Hepatocyte (in vitro differentiated cells): Measurements from ENCODE around the gene HAND1. TPM values are rescaled to one million over a fixed set of nuclear protein-coding genes. Genes with fewer than 3 reads are reported as not detected.
"Not testable (repeated sequence)": the region's sequence is repeated elsewhere in the genome, so short reads cannot be mapped to it uniquely, and the experiment has no call there.

Experiments
- DNase-seq: peaks from one replicate; pipeline ENCODE4 v3.0.0-alpha.2; 2016; ENCODE audit warnings: low spot score
- H2AFZ ChIP-seq: fragments of 200-600 bp; sonication (generic); 2 replicates; pipeline ENCODE4 v1.6.0; 2016; ENCODE audit warnings: antibody characterized with exemption, mild to moderate bottlenecking
- H3K27ac ChIP-seq: fragments of 200-600 bp; sonication (generic); 2 replicates; pipeline ENCODE4 v1.5.1; 2016; ENCODE audit warnings: mild to moderate bottlenecking
- H3K27me3 ChIP-seq: fragments of 200-600 bp; sonication (generic); 2 replicates; pipeline ENCODE4 v1.6.1; 2016
- H3K36me3 ChIP-seq: fragments of 200-600 bp; sonication (generic); replicated peaks from 2 replicates; pipeline ENCODE4 v1.5.1; 2016; ENCODE audit warnings: low read depth; ENCODE audit not compliant: insufficient read depth
- H3K4me1 ChIP-seq: fragments of 200-600 bp; sonication (generic); 2 replicates; pipeline ENCODE4 v1.5.1; 2016; ENCODE audit warnings: mild to moderate bottlenecking, moderate library complexity; ENCODE audit not compliant: insufficient read depth
- H3K4me2 ChIP-seq: fragments of 200-600 bp; sonication (generic); 2 replicates; pipeline ENCODE4 v1.6.0; 2016
- H3K4me3 ChIP-seq: fragments of 200-600 bp; sonication (generic); 2 replicates; pipeline ENCODE4 v1.5.1; 2016; ENCODE audit warnings: mild to moderate bottlenecking
- H3K79me2 ChIP-seq: fragments of 200-600 bp; sonication (generic); 2 replicates; pipeline ENCODE4 v1.6.0; 2017; ENCODE audit warnings: mild to moderate bottlenecking
- H3K9me2 ChIP-seq: fragments of 200-600 bp; sonication (generic); replicated peaks from 2 replicates; pipeline ENCODE4 v1.6.0; 2017; ENCODE audit warnings: mild to moderate bottlenecking; ENCODE audit not compliant: insufficient read depth
- H3K9me3 ChIP-seq: fragments of 200-600 bp; sonication (generic); 2 replicates; pipeline ENCODE4 v1.5.1; 2016; ENCODE audit warnings: low read depth, mild to moderate bottlenecking
- H4K20me1 ChIP-seq: fragments of 200-600 bp; sonication (generic); 2 replicates; pipeline ENCODE4 v1.6.0; 2016; ENCODE audit warnings: mild to moderate bottlenecking; ENCODE audit not compliant: insufficient read depth, poor library complexity, severe bottlenecking
- CTCF ChIP-seq: fragments of 200-600 bp; sonication (generic); IDR thresholded peaks from 2 replicates; pipeline ENCODE4 v1.5.1; 2016; ENCODE audit warnings: antibody characterized with exemption, mild to moderate bottlenecking; ENCODE audit not compliant: poor library complexity
- EZH2 ChIP-seq: fragments of 200-600 bp; sonication (generic); IDR thresholded peaks from 2 replicates; pipeline ENCODE4 v1.6.1; 2016; ENCODE audit warnings: antibody characterized with exemption, mild to moderate bottlenecking, borderline replicate concordance
- EZH2phosphoT487 ChIP-seq: fragments of 200-600 bp; sonication (generic); IDR thresholded peaks from one replicate; pipeline ENCODE4 v1.6.1; 2018; ENCODE audit warnings: antibody characterized with exemption, mild to moderate bottlenecking, low read depth, moderate library complexity; ENCODE audit not compliant: unreplicated experiment, severe bottlenecking
- WGBS: methylation state at CpG from one replicate; pipeline ENCODE4 v1.1.6; 2016; ENCODE audit warnings: low lambda C conversion rate; ENCODE audit errors: missing lambda C conversion rate; 5-methylcytosine and 5-hydroxymethylcytosine counted together
- polyA plus RNA-seq: library from polyadenylated mRNA; unstranded; fragments of >200 nt; fragmentation: Nextera tagmentation; extraction: Ambion mirVana; gene quantifications from 2 replicates; pipeline ENCODE4 v1.2.1, GENCODE V29; 2016
- total RNA-seq: library from RNA; depleted of rRNA; stranded (reverse); fragments of >200 nt; gene quantifications from 2 replicates; pipeline ENCODE4 v1.2.3, GENCODE V29; 2014

The HAND1 gene
- total and polyA plus RNA-seq, 2 experiments from 2014 or later: 39.2 to 118 TPM

GRCh38 chr5:154517810-154518437, 39.9 kb upstream of the HAND1 start:
- H3K4me2 ChIP-seq: no peak overlapping the region
- TF ChIP-seq EZH2phosphoT487: no peak
- no peak for TF ChIP-seq CTCF
- TF ChIP-seq EZH2: no peak
- no peaks in the 10 kb centered on the region for H3K9me2 ChIP-seq
- no peaks in the 10 kb centered on the region for H3K79me2 ChIP-seq
- no peak overlapping the region for H3K4me3 ChIP-seq
- peaks cover 20% of the 10 kb centered on the region for H3K4me1 ChIP-seq
- H3K27ac ChIP-seq: no peak overlapping the region
- H3K9me3 ChIP-seq: no peaks in the 10 kb centered on the region
- H3K36me3 ChIP-seq: no peaks in the 10 kb centered on the region
- H4K20me1 ChIP-seq: no peaks in the 10 kb centered on the region
- DNase-seq: no peak
- no peaks in the 10 kb centered on the region for H3K27me3 ChIP-seq
- H2AFZ ChIP-seq: no peak overlapping the region
- WGBS: 83% methylated on average over 9 of the region's 9 CpGs

GRCh38 chr5:154517181-154517580, 39.2 kb upstream of the HAND1 start:
- Histone ChIP-seq H3K27me3 (no peaks in the 10 kb centered on the region), H3K36me3 (no peaks in the 10 kb centered on the region), H3K27ac (no peak overlapping the region), H4K20me1 (no peaks in the 10 kb centered on the region), H3K4me1 (peaks cover 17% of the 10 kb centered on the region), H3K79me2 (no peaks in the 10 kb centered on the region), H3K4me2 (no peak overlapping the region), H3K9me3 (no peaks in the 10 kb centered on the region), H2AFZ (no peak overlapping the region), H3K9me2 (no peaks in the 10 kb centered on the region), H3K4me3 (no peak overlapping the region)
- TF ChIP-seq CTCF: no peak
- no peak for TF ChIP-seq EZH2phosphoT487
- TF ChIP-seq EZH2: no peak
- DNase-seq: no peak
- 63% methylated on average over 7 of the region's 7 CpGs for WGBS

GRCh38 chr5:154516475-154516874, 38.4 kb upstream of the HAND1 start:
- no peak for DNase-seq
- TF ChIP-seq EZH2: no peak
- TF ChIP-seq EZH2phosphoT487: no peak
- no peak for TF ChIP-seq CTCF
- Histone ChIP-seq H4K20me1 (no peaks in the 10 kb centered on the region), H3K36me3 (no peaks in the 10 kb centered on the region), H3K4me3 (no peak overlapping the region), H2AFZ (no peak overlapping the region), H3K4me2 (no peak overlapping the region), H3K9me2 (no peaks in the 10 kb centered on the region), H3K4me1 (peaks cover 16% of the 10 kb centered on the region), H3K27ac (no peak overlapping the region), H3K9me3 (no peaks in the 10 kb centered on the region), H3K79me2 (no peaks in the 10 kb centered on the region), H3K27me3 (no peaks in the 10 kb centered on the region)
- WGBS: 80% methylated on average over 5 of the region's 5 CpGs

GRCh38 chr5:154515488-154515887, 37.5 kb upstream of the HAND1 start:
- not testable (repeated sequence) for H4K20me1 ChIP-seq, H3K27me3 ChIP-seq, H3K4me2 ChIP-seq, DNase-seq, H3K79me2 ChIP-seq, H3K9me2 ChIP-seq, H3K36me3 ChIP-seq, H2AFZ ChIP-seq, H3K4me3 ChIP-seq, H3K9me3 ChIP-seq, H3K27ac ChIP-seq
- peaks cover 13% of the 10 kb centered on the region for H3K4me1 ChIP-seq
- WGBS: 94% methylated on average over 6 of the region's 6 CpGs
